GM06990 (cell line): ENCODE measurements around the gene RAB8A.

Experiments used
- DNase-seq: peaks from one replicate; pipeline ENCODE4 v3.0.0-alpha.2; 2011; ENCODE audit not compliant: insufficient read length; ENCODE audit errors: extremely low read depth
- H3K27me3 ChIP-seq: replicated peaks from 2 replicates; pipeline ENCODE4 v1.6.0; 2011; ENCODE audit warnings: low read length; ENCODE audit not compliant: control insufficient read depth, insufficient read depth
- H3K36me3 ChIP-seq: 2 replicates; pipeline ENCODE4 v1.5.1; 2011; ENCODE audit warnings: low read length; ENCODE audit not compliant: control insufficient read depth, insufficient read depth
- H3K4me3 ChIP-seq: replicated peaks from 2 replicates; pipeline ENCODE4 v1.5.1; 2011; ENCODE audit warnings: low read depth, mild to moderate bottlenecking, control low read depth, low read length
- CTCF ChIP-seq: IDR thresholded peaks from 2 replicates; pipeline ENCODE4 v1.5.1; 2011; ENCODE audit warnings: low read length, control low read depth, mild to moderate bottlenecking, inconsistent platforms; ENCODE audit not compliant: insufficient read depth, poor library complexity, severe bottlenecking

Gene RAB8A

GRCh38 chr19:16156904-16157303, 45.2 kb downstream of the RAB8A start:
- no peak for DNase-seq
- TF ChIP-seq CTCF: no peak
- H3K36me3 ChIP-seq: peaks cover 47% of the 10 kb centered on the region

GRCh38 chr19:16157601-16158000, 45.9 kb downstream of the RAB8A start:
- DNase-seq: no peak
- no peak for TF ChIP-seq CTCF
- H3K36me3 ChIP-seq: peaks cover 43% of the 10 kb centered on the region
- no peak overlapping the region for H3K4me3 ChIP-seq
- H3K27me3 ChIP-seq: no peaks in the 10 kb centered on the region

More at GRCh38 chr19:16156904-16157303, 45.2 kb downstream of the RAB8A start:
- no peak overlapping the region for H3K4me3 ChIP-seq
- H3K27me3 ChIP-seq: no peaks in the 10 kb centered on the region

GRCh38 chr19:16159655-16160054, 48.0 kb downstream of the RAB8A start:
- H3K4me3 ChIP-seq: no peak overlapping the region
- no peak for DNase-seq
- H3K27me3 ChIP-seq: no peaks in the 10 kb centered on the region
- no peak for TF ChIP-seq CTCF
- peaks cover 24% of the 10 kb centered on the region for H3K36me3 ChIP-seq

- peak; percentile 48 for DNase-seq
- H3K36me3 ChIP-seq: peaks cover 17% of the 10 kb centered on the region
- no peak overlapping the region for H3K4me3 ChIP-seq
- no peak for TF ChIP-seq CTCF
- no peaks in the 10 kb centered on the region for H3K27me3 ChIP-seq
These were observed 48.8 kb downstream of the RAB8A start for GRCh38 chr19:16160445-16160942.

GRCh38 chr19:16160943-16161560, 49.4 kb downstream of the RAB8A start:
- Histone ChIP-seq H3K27me3 (no peaks in the 10 kb centered on the region), H3K4me3 (no peak overlapping the region), H3K36me3 (peaks cover 15% of the 10 kb centered on the region)
- no peak for DNase-seq
- TF ChIP-seq CTCF: no peak
